ENCODE measurements around the gene SLC17A1. TPM values are rescaled to one million over a fixed set of nuclear protein-coding genes. Genes with fewer than 3 reads are reported as not detected.

SLC17A1 gene
- total RNA-seq, 2 experiments from 2014 or later, result not detected

DNA sequence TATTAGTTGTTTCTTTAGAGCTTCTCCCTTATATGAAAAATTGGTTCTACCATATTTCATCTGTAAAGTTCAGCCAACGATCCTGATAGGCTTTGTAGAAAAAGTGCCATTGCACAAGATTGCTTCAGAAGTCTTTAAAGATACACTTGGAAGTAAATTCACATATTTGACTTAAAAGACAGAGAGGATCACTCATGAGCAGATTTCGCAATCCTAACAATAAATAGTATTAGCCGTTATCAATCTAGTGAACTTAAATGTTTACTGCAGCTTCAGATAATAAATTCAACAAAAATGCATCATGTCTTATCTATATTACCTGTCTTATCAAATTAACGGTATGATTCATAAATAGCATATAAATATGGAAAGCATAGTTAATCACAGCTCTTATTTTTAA, 86.0 kb downstream of the SLC17A1 start:
- Mint-ChIP-seq H3K9me3 (no peaks in the 10 kb centered on the region), H3K36me3 (no peaks in the 10 kb centered on the region), H3K27me3 (no peaks in the 10 kb centered on the region), H3K27ac (no peak overlapping the region), H3K4me1 (no peaks in the 10 kb centered on the region), H3K4me3 (no peak overlapping the region)
- DNase-seq (no peak), ATAC-seq (ENCODE audit: low read depth) (no peak)
- POLR2A ChIA-PET, result no interaction called here

DNA sequence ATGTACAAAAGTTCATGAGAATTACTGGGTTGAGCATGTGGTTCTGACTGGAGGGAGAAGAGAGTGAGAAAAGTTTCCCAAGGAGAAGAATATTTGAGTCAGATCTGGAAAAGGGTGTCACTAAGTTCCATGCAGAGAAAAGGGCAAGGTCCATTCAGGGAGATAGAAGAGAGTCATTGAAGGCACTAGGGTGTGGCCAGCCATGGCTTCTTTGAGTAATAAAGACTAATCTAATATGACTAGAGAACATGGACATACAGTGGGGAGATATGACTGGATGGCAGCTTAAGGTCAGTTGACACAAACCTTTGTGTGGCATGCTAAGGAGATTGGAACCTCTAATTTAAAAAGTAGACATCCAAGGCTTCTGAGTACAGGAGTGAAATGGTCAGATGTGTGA, 88.0 kb downstream of the SLC17A1 start:
- no peak for ATAC-seq (ENCODE audit: low read depth)
- Mint-ChIP-seq H3K4me1 (no peaks in the 10 kb centered on the region), H3K36me3 (no peaks in the 10 kb centered on the region), H3K4me3 (no peak overlapping the region), H3K27me3 (peaks cover 4% of the 10 kb centered on the region), H3K27ac (no peak overlapping the region), H3K9me3 (no peaks in the 10 kb centered on the region)
- POLR2A ChIA-PET, result no interaction called here
- DNase-seq, result no peak

DNA sequence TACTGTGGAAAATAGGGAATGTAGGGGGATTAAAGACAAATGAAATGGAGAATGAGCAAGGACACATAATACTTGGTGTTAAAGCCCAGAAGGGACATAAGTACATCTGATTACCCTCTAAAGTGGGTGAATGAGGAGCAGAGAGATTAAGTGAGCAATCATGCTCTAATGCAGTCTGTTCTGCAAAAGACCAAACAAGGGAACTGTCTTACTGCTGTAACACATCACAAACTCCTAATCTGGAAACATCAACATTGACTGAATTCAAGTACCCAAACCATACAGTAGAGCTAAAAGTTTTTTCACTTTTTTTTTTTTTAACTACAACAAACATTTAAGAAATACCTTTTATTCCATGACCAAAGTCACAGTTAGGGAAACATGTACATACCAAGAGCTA, 96.6 kb downstream of the SLC17A1 start:
- Mint-ChIP-seq H3K9me3 (peaks cover 7% of the 10 kb centered on the region), H3K4me3 (no peak overlapping the region), H3K36me3 (no peaks in the 10 kb centered on the region), H3K4me1 (no peaks in the 10 kb centered on the region), H3K27me3 (peaks cover 41% of the 10 kb centered on the region), H3K27ac (no peak overlapping the region)
- POLR2A ChIA-PET, result no interaction called here
- no peak for ATAC-seq (ENCODE audit: low read depth)
- no peak for DNase-seq

Other genes with a start within 250 kb of the SLC17A1 start
- gene SCGN, start 179.8 kb downstream of the SLC17A1 start, total RNA-seq, result not detected
- gene SLC17A4, start 77.3 kb downstream of the SLC17A1 start, total RNA-seq, result not detected
- under 1 TPM; 0.23 to 0.28 TPM for gene SLC17A3, start 42.2 kb upstream of the SLC17A1 start, total RNA-seq
- not detected for gene SLC17A2, start 98.6 kb upstream of the SLC17A1 start, total RNA-seq
- gene TRIM38, start 130.8 kb upstream of the SLC17A1 start, total RNA-seq, result 10 to 100 TPM; 29.1 TPM